Neuronal stem cell (in vitro differentiated cells): ENCODE results near the gene LIN7A. TPM values are rescaled to one million over a fixed set of nuclear protein-coding genes. Genes with fewer than 3 reads are reported as not detected.

ENCODE experiments used
- DNase-seq: peaks from one replicate; pipeline ENCODE4 v3.0.0-alpha.2; 2013; ENCODE audit warnings: low spot score
- H2AFZ ChIP-seq: one replicate; pipeline ENCODE4 v1.6.1; 2013; ENCODE audit warnings: mild to moderate bottlenecking, low read length, inconsistent platforms
- H2AK5ac ChIP-seq: 2 replicates; pipeline ENCODE4 v1.6.1; 2013; ENCODE audit warnings: low read depth, mild to moderate bottlenecking, inconsistent platforms, low read length, moderate library complexity, mixed read lengths
- H2BK120ac ChIP-seq: 2 replicates; pipeline ENCODE4 v1.6.1; 2013; ENCODE audit warnings: low read depth, mild to moderate bottlenecking, inconsistent platforms, low read length, moderate library complexity, mixed read lengths
- H2BK12ac ChIP-seq: one replicate; pipeline ENCODE4 v1.6.1; 2013; ENCODE audit warnings: low read length, inconsistent platforms
- H2BK15ac ChIP-seq: 2 replicates; pipeline ENCODE4 v1.6.1; 2013; ENCODE audit warnings: mild to moderate bottlenecking, low read length, inconsistent platforms, mixed read lengths
- H2BK5ac ChIP-seq: one replicate; pipeline ENCODE4 v1.6.1; 2013; ENCODE audit warnings: inconsistent platforms, mild to moderate bottlenecking, low read length, moderate library complexity
- H3K14ac ChIP-seq: one replicate; pipeline ENCODE4 v1.6.1; 2013; ENCODE audit warnings: low read length, inconsistent platforms
- H3K18ac ChIP-seq: 2 replicates; pipeline ENCODE4 v1.6.1; 2013; ENCODE audit warnings: low read length, inconsistent platforms
- H3K23ac ChIP-seq: 2 replicates; pipeline ENCODE4 v1.6.1; 2013; ENCODE audit warnings: low read depth, mild to moderate bottlenecking, mixed read lengths, low read length, inconsistent platforms; ENCODE audit not compliant: poor library complexity
- H3K27ac ChIP-seq: replicated peaks from 3 replicates; pipeline ENCODE4 v1.5.1; 2013; ENCODE audit warnings: low read length, inconsistent platforms
- H3K27me3 ChIP-seq, 3 experiments: 2 replicates each; pipeline ENCODE4 v1.6.1; 2013; ENCODE audit warnings: low read length in 3 of 3, mild to moderate bottlenecking in 2 of 3, inconsistent platforms in 1 of 3, low read depth in 1 of 3, mixed read lengths in 1 of 3, moderate library complexity in 1 of 3; ENCODE audit not compliant: control insufficient read depth in 3 of 3, insufficient read depth in 3 of 3
- H3K36me3 ChIP-seq, 2 donors: replicated peaks in 1 of 2; 2 replicates each; pipeline ENCODE4 v1.6.1; 2013; ENCODE audit warnings: low read length in 2 of 2; ENCODE audit not compliant: control insufficient read depth in 2 of 2, insufficient read depth in 2 of 2
- H3K4ac ChIP-seq: 2 replicates; pipeline ENCODE4 v1.6.1; 2013; ENCODE audit warnings: inconsistent platforms, mild to moderate bottlenecking, low read length, moderate library complexity
- H3K4me1 ChIP-seq, 2 donors: 1 replicate in 1 of 2; 2 replicates in 1 of 2; pipeline ENCODE4 v1.6.1; 2013; ENCODE audit warnings: low read length in 2 of 2, low read depth in 1 of 2; ENCODE audit not compliant: control insufficient read depth in 2 of 2, insufficient read depth in 1 of 2
- H3K4me2 ChIP-seq: one replicate; pipeline ENCODE4 v1.6.1; 2013; ENCODE audit warnings: mild to moderate bottlenecking, low read length, inconsistent platforms; ENCODE audit not compliant: insufficient read depth, poor library complexity, severe bottlenecking
- H3K4me3 ChIP-seq, 2 donors: 2 replicates each; pipeline ENCODE4 v1.5.1; 2013; ENCODE audit warnings: low read length in 2 of 2, mild to moderate bottlenecking in 2 of 2, inconsistent platforms in 1 of 2, moderate library complexity in 1 of 2
- H3K79me1 ChIP-seq: one replicate; pipeline ENCODE4 v1.6.1; 2013; ENCODE audit warnings: low read depth, mild to moderate bottlenecking, inconsistent platforms, low read length, moderate library complexity
- H3K9ac ChIP-seq: one replicate; pipeline ENCODE4 v1.6.1; 2013; ENCODE audit warnings: mild to moderate bottlenecking, low read depth, low read length, inconsistent platforms; ENCODE audit not compliant: poor library complexity
- H3K9me3 ChIP-seq, 2 donors: replicated peaks in 1 of 2; 2 replicates each; pipeline versions ENCODE3 to v1.6.1; 2013; ENCODE audit warnings: low read length in 2 of 2, mild to moderate bottlenecking in 2 of 2, inconsistent platforms in 1 of 2, low read depth in 1 of 2, mixed read lengths in 1 of 2, moderate library complexity in 1 of 2; ENCODE audit not compliant: control insufficient read depth in 2 of 2, insufficient read depth in 1 of 2
- H4K8ac ChIP-seq: one replicate; pipeline ENCODE4 v1.6.1; 2013; ENCODE audit warnings: low read depth, mild to moderate bottlenecking, inconsistent platforms, low read length, moderate library complexity
- H4K91ac ChIP-seq: one replicate; pipeline ENCODE4 v1.6.1; 2013; ENCODE audit warnings: low read length, low read depth, mild to moderate bottlenecking, inconsistent platforms; ENCODE audit not compliant: poor library complexity
- WGBS, 2 donors: extraction: QIAGEN DNeasy Blood & Tissue Kit; methylation state at CpG; one replicate each; pipeline ENCODE4 v1.1.7; 2013; ENCODE audit warnings: missing lambda C conversion rate in 2 of 2, mixed read lengths in 1 of 2; ENCODE audit not compliant: insufficient read length in 2 of 2, insufficient replicate concordance in 1 of 2; ENCODE audit errors: extremely low coverage in 2 of 2; 5-methylcytosine and 5-hydroxymethylcytosine counted together
- small RNA-seq: library from polyadenylated mRNA; stranded (forward); fragments of <200 nt; extraction: miRNeasy Mini kit (QIAGEN cat#:217004); gene quantifications from one replicate; pipeline ENCODE3, GENCODE V24; 2013; ENCODE audit not compliant: insufficient read depth

LIN7A gene

DNA sequence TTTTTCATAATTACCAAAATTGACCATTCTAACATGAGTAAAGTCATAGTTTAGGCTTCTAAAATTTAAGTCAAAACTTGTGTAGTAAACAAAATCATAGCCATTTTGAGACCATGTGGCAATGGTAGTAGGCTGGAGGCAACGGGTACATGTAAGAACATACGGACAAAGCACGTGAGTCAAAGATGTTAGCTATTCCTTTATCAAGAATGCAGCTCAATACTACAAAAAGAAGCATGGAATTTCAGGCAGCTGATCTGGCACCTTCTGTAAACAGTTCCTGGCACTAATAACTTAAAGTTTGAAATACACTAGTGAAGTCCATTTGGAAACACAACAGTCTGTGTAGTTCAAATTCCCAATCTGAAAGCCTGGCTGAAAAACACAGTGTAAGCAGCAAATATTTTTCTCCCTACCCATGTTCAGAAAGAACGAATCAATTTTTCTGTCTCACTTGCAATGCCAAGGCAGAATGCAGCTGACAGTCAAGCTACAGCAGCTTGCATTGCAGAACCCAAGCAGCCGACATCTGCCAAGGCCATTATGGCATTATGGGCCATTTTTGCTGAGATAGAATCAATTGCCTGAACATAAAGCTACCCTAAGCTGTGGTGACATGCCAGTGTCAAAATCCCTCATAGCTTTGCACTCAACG is 191.8 kb downstream of the LIN7A start:
- Histone ChIP-seq H3K4me2 (no peak overlapping the region), H3K18ac (no peak overlapping the region), H4K91ac (no peak overlapping the region), H2AFZ (no peak overlapping the region), H2BK12ac (no peak overlapping the region), H4K8ac (no peak overlapping the region), H2BK5ac (no peak overlapping the region), H2BK15ac (no peak overlapping the region), H3K79me1 (no peaks in the 10 kb centered on the region), H3K36me3 (no peaks in the 10 kb centered on the region), H3K27ac (no peak overlapping the region), H3K4ac (no peak overlapping the region), H3K9me3 (no peaks in the 10 kb centered on the region), H3K4me3 (no peak overlapping the region), H2AK5ac (no peak overlapping the region), H3K27me3 (no peaks in the 10 kb centered on the region), H3K4me1 (peaks cover 1 to 12% of the 10 kb centered on the region in 2 donors), H3K14ac (no peak overlapping the region), H3K9ac (no peak overlapping the region), H2BK120ac (no peak overlapping the region), H3K23ac (no peak overlapping the region)
- DNase-seq: no peak
- WGBS, 2 donors: no CpG with 5 or more reads among the region's 6 CpGs

Small RNA genes lying within 50 kb of the gene (small RNA-seq; reads per million reads assigned to genes)
- gene MIR617 (not detected), gene MIR618 (7.9 reads per million, percentile 45 among the genes with 10 or more reads in this experiment)
